HEK293T (cell line): Measurements from ENCODE around the gene LTA4H.

Experiments used
- ARNT ChIP-seq: fragments of 450-650 bp; IDR thresholded peaks from 2 replicates; pipeline ENCODE4 v1.6.1; 2017; ENCODE audit warnings: mild to moderate bottlenecking
- BHLHE40 ChIP-seq: fragments of 450-650 bp; IDR thresholded peaks from 2 replicates; pipeline ENCODE4 v1.6.1; 2016; ENCODE audit warnings: mild to moderate bottlenecking, moderate library complexity, borderline replicate concordance
- CTBP1 ChIP-seq: fragments of 450-650 bp; IDR thresholded peaks from 2 replicates; pipeline ENCODE4 v1.6.1; 2016; ENCODE audit warnings: borderline replicate concordance
- ELF4 ChIP-seq: fragments of 450-650 bp; IDR thresholded peaks from 2 replicates; pipeline ENCODE4 v1.6.1; 2017; ENCODE audit warnings: antibody characterized with exemption
- FOXA1 ChIP-seq: fragments of 450-650 bp; IDR thresholded peaks from 2 replicates; pipeline ENCODE4 v1.6.1; 2016; ENCODE audit warnings: mild to moderate bottlenecking
- FOXM1 ChIP-seq: fragments of 450-650 bp; IDR thresholded peaks from 2 replicates; pipeline ENCODE4 v1.6.1; 2017; ENCODE audit warnings: mild to moderate bottlenecking, borderline replicate concordance
- HDGF ChIP-seq: fragments of 450-650 bp; IDR thresholded peaks from 2 replicates; pipeline ENCODE4 v1.6.1; 2017; ENCODE audit warnings: antibody characterized with exemption, borderline replicate concordance
- LEF1 ChIP-seq: fragments of 450-650 bp; IDR thresholded peaks from 2 replicates; pipeline ENCODE4 v1.6.1; 2017; ENCODE audit warnings: mild to moderate bottlenecking, borderline replicate concordance
- NFRKB ChIP-seq: fragments of 450-650 bp; IDR thresholded peaks from 2 replicates; pipeline ENCODE4 v1.6.1; 2016; ENCODE audit warnings: mild to moderate bottlenecking, moderate library complexity
- PKNOX1 ChIP-seq: fragments of 450-650 bp; IDR thresholded peaks from 2 replicates; pipeline ENCODE4 v1.6.1; 2016
- SP1 ChIP-seq: fragments of 450-650 bp; IDR thresholded peaks from 2 replicates; pipeline ENCODE4 v1.6.1; 2017
- SUZ12 ChIP-seq: fragments of 450-650 bp; IDR thresholded peaks from 2 replicates; pipeline ENCODE4 v1.6.1; 2016; ENCODE audit warnings: mild to moderate bottlenecking
- TARDBP ChIP-seq: fragments of 450-650 bp; IDR thresholded peaks from 2 replicates; pipeline ENCODE4 v1.6.1; 2016
- ZNF384 ChIP-seq: fragments of 450-650 bp; IDR thresholded peaks from 2 replicates; pipeline ENCODE4 v1.6.1; 2016

GRCh38 chr12:95962222-95962621 lies 73.2 kb downstream of the LTA4H start:
- TF ChIP-seq PKNOX1 (no peak), FOXM1 (no peak), ZNF384 (no peak), ARNT (no peak), SUZ12 (no peak), ELF4 (no peak), SP1 (no peak), CTBP1 (no peak), TARDBP (no peak), BHLHE40 (no peak), HDGF (no peak), FOXA1 (no peak), LEF1 (no peak), NFRKB (no peak)
